ENCODE measurements around the gene ADGRF1. TPM values are rescaled to one million over a fixed set of nuclear protein-coding genes. Genes with fewer than 3 reads are reported as not detected.

Gene ADGRF1
- total RNA-seq, 2 experiments from 2014 or later, result not detected

GRCh38 chr6:47016261-47016660 lies 25.9 kb downstream of the ADGRF1 start:
- POLR2A ChIA-PET, result no interaction called here
- H3K9me3 Mint-ChIP-seq, result no peaks in the 10 kb centered on the region
- H3K4me3 Mint-ChIP-seq, result no peak overlapping the region
- CTCF ChIA-PET, result interaction anchor here (1.4 kb wide), 1 partner anchor 16 kb away, joined by 5 read pairs; no protein-coding TSS in a partner anchor
- H3K36me3 Mint-ChIP-seq (ENCODE audit: low read depth), result no peaks in the 10 kb centered on the region
- intact Hi-C loops (cut with micrococcal nuclease), result no loop called here
- H3K27ac Mint-ChIP-seq, result no peak overlapping the region
- H3K27me3 Mint-ChIP-seq, result peaks cover 4% of the 10 kb centered on the region
- H3K4me1 Mint-ChIP-seq (ENCODE audit: low read depth), result no peaks in the 10 kb centered on the region
- ATAC-seq (no peak), DNase-seq (no peak)
- TF ChIP-seq CTCF (IDR thresholded peaks at IDR 0.05), result no peak

GRCh38 chr6:47014401-47014800 lies 27.7 kb downstream of the ADGRF1 start:
- H3K4me1 Mint-ChIP-seq (ENCODE audit: low read depth), result no peaks in the 10 kb centered on the region
- ATAC-seq (no peak), DNase-seq (no peak)
- H3K27me3 Mint-ChIP-seq, result peaks cover 6% of the 10 kb centered on the region
- H3K9me3 Mint-ChIP-seq, result no peaks in the 10 kb centered on the region
- no peaks in the 10 kb centered on the region for H3K36me3 Mint-ChIP-seq (ENCODE audit: low read depth)
- H3K4me3 Mint-ChIP-seq, result no peak overlapping the region
- H3K27ac Mint-ChIP-seq, result no peak overlapping the region
- CTCF ChIA-PET, result no interaction called here
- POLR2A ChIA-PET, result no interaction called here
- intact Hi-C loops (cut with micrococcal nuclease), result no loop called here
- TF ChIP-seq CTCF (IDR thresholded peaks at IDR 0.05), result no peak

- H3K4me3 Mint-ChIP-seq, result no peak overlapping the region
- H3K4me1 Mint-ChIP-seq (ENCODE audit: low read depth), result no peaks in the 10 kb centered on the region
- ChIA-PET CTCF (no interaction called here), POLR2A (no interaction called here)
- no peak for TF ChIP-seq CTCF (IDR thresholded peaks at IDR 0.05)
- H3K36me3 Mint-ChIP-seq (ENCODE audit: low read depth), result no peaks in the 10 kb centered on the region
- H3K27ac Mint-ChIP-seq, result no peak overlapping the region
- H3K27me3 Mint-ChIP-seq, result peaks cover 9% of the 10 kb centered on the region
- DNase-seq (no peak), ATAC-seq (no peak)
- intact Hi-C loops (cut with micrococcal nuclease), result no loop called here
- no peaks in the 10 kb centered on the region for H3K9me3 Mint-ChIP-seq
Measured at GRCh38 chr6:47009583-47009982, 32.5 kb downstream of the ADGRF1 start.

GRCh38 chr6:47008397-47008763 lies 33.8 kb downstream of the ADGRF1 start:
- no peak for ATAC-seq
- H3K27ac Mint-ChIP-seq, result no peak overlapping the region
- no peak for DNase-seq
- intact Hi-C loops (cut with micrococcal nuclease), result no loop called here
- no peaks in the 10 kb centered on the region for H3K9me3 Mint-ChIP-seq
- ChIA-PET CTCF (no interaction called here), POLR2A (no interaction called here)
- H3K36me3 Mint-ChIP-seq (ENCODE audit: low read depth), result no peaks in the 10 kb centered on the region
- no peak overlapping the region for H3K4me3 Mint-ChIP-seq
- no peak for TF ChIP-seq CTCF (IDR thresholded peaks at IDR 0.05)
- H3K4me1 Mint-ChIP-seq (ENCODE audit: low read depth), result no peaks in the 10 kb centered on the region
- H3K27me3 Mint-ChIP-seq, result peaks cover 13% of the 10 kb centered on the region

GRCh38 chr6:47007657-47008396 lies 34.3 kb downstream of the ADGRF1 start:
- no peak overlapping the region for H3K4me3 Mint-ChIP-seq
- H3K9me3 Mint-ChIP-seq, result no peaks in the 10 kb centered on the region
- ATAC-seq, result no peak
- intact Hi-C loops (cut with micrococcal nuclease), result no loop called here
- no peaks in the 10 kb centered on the region for H3K36me3 Mint-ChIP-seq (ENCODE audit: low read depth)
- H3K4me1 Mint-ChIP-seq (ENCODE audit: low read depth), result no peaks in the 10 kb centered on the region
- H3K27ac Mint-ChIP-seq, result no peak overlapping the region
- POLR2A ChIA-PET, result no interaction called here
- DNase-seq, result no peak
- no peak for TF ChIP-seq CTCF (IDR thresholded peaks at IDR 0.05)
- CTCF ChIA-PET, result no interaction called here
- peaks cover 13% of the 10 kb centered on the region for H3K27me3 Mint-ChIP-seq
